ENCODE results near the gene VAMP8. TPM values are rescaled to one million over a fixed set of nuclear protein-coding genes. Genes with fewer than 3 reads are reported as not detected.
A peak's percentile ranks its signal among the peaks of the same experiment; 100 is the strongest.

The VAMP8 gene
- total and polyA plus RNA-seq, 2 donors (not counting 3 experiments of a cell fraction or from before 2014, with no cell fraction given): 39.0 to 68.7 TPM

DNA sequence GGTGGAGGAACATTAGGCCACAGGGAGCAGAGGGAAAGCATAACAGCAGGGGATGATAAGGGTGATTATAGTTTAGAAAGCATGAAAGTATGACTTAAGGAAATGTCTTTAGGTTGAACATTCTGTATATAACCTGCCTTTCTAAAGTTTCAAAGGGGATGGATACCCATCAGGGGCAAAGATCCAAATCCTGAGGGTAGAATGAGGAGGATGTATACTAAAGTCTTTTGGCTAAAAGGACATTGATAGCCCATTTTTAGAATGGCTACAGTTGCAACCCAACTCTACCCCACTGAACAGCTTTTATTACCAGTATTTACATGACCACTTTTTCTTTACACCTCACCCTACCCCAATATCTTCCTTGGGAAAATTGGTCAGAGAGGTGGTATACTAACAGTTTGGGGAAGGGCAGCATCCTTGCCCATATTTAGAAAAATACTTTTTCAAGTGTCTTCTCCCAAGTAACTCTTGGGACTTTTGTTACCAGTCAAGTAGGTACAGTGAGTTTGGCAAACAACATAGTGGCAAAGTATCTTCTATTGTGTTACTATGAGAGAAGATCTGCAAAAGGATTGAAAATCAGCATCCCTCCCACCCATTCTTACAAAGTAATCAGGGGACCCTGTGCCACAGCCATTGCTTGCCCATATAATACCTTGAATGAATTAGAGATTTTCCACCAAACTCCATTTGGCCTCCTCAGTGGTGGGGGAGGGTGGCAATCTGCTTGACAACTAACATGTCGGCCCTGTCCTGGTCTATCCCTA, 30.1 kb upstream of the VAMP8 start:
- ChIA-PET POLR2A (interaction anchor here (1.4 to 6.3 kb wide), 4 partner anchors 8 to 193 kb away, joined by 3 to 73 read pairs (median 4); partner anchors contain the start of genes ELMOD3, MAT2A and RETSAT), CTCF (interaction anchor here (2.1 to 6.8 kb wide), 2 partner anchors 126 to 128 kb away, joined by 10 to 236 read pairs; partner anchors contain the start of gene SH2D6)
- Histone ChIP-seq H3K27ac (ENCODE audit: insufficient read depth, low read depth, low read length) (no peak overlapping the region), H3K27me3 (ENCODE audit: control insufficient read depth in 2 of 2, insufficient read depth in 2 of 2, low read length in 2 of 2) (no peaks in the 10 kb centered on the region), H3K9me1 (replicated peaks; ENCODE audit: control insufficient read depth, extremely low read depth, insufficient read depth, low read length) (no peaks in the 10 kb centered on the region), H2AFZ (ENCODE audit: low read depth, low read length) (no peak overlapping the region), H3K9ac (replicated peaks; ENCODE audit: extremely low read depth, insufficient read depth, low read length) (no peak overlapping the region), H3K4me3 (replicated peaks in 1 of 3; ENCODE audit: insufficient read depth in 1 of 3, low read depth in 1 of 3, low read length in 3 of 3) (no peak overlapping the region), H3K79me2 (ENCODE audit: control insufficient read depth, insufficient read depth, low read length) (peaks cover 10% of the 10 kb centered on the region), H4K20me1 (replicated peaks; ENCODE audit: control insufficient read depth, extremely low read depth, insufficient read depth, low read length) (no peaks in the 10 kb centered on the region), H3K4me1 (ENCODE audit: control insufficient read depth, extremely low read depth, insufficient read depth, low read length) (peaks cover 18% of the 10 kb centered on the region), H3K36me3 (ENCODE audit: control insufficient read depth in 2 of 2, extremely low read depth in 1 of 2, insufficient read depth in 2 of 2, low read length in 2 of 2) (peaks cover 20 to 40% of the 10 kb centered on the region in 2 experiments), H3K9me3 (replicated peaks; ENCODE audit: control insufficient read depth, insufficient read depth, low read length) (no peaks in the 10 kb centered on the region), H3K4me2 (ENCODE audit: insufficient read depth, low read length) (no peak overlapping the region)
- dilution Hi-C loops (cut with MboI; ENCODE audit: extremely low pct_ligation_motif_present, low sequenced_read_pairs): no loop called here
- FAIRE-seq (no peak), DNase-seq (ENCODE audit: low read depth, low spot score) (no peak)
- TF ChIP-seq POLR2A (IDR thresholded peaks at IDR 0.05; ENCODE audit: low read depth, low read length) (peak; percentile 4), MYC (IDR thresholded peaks at IDR 0.05; ENCODE audit: low read depth, low read length) (no peak), JUN (IDR thresholded peaks at IDR 0.05; ENCODE audit: borderline replicate concordance, insufficient read depth, insufficient read length, low read depth) (no peak), FOS (IDR thresholded peaks at IDR 0.05; ENCODE audit: borderline replicate concordance, insufficient read depth, low read length) (no peak), GATA2 (IDR thresholded peaks at IDR 0.05; ENCODE audit: insufficient read depth, insufficient read length, low read depth, low read length) (no peak), EZH2 (IDR thresholded peaks at IDR 0.05; ENCODE audit: borderline replicate concordance, low read depth, low read length, severe bottlenecking) (no peak)
- TF ChIP-seq, protein P1, sequence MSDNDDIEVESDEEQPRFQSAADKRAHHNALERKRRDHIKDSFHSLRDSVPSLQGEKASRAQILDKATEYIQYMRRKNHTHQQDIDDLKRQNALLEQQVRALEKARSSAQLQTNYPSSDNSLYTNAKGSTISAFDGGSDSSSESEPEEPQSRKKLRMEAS (IDR thresholded peaks at IDR 0.05; ENCODE audit: insufficient read depth, insufficient read length): no peak
- intact Hi-C loops (cut with micrococcal nuclease): no loop called here
- no TSS peak for BruUV-seq (replicated peaks)

All from endothelial cell of umbilical vein (primary cell).